Measurements from ENCODE around the gene DHDH.
"Not testable (repeated sequence)": the region's sequence is repeated elsewhere in the genome, so short reads cannot be mapped to it uniquely, and the experiment has no call there.

DHDH gene

DNA sequence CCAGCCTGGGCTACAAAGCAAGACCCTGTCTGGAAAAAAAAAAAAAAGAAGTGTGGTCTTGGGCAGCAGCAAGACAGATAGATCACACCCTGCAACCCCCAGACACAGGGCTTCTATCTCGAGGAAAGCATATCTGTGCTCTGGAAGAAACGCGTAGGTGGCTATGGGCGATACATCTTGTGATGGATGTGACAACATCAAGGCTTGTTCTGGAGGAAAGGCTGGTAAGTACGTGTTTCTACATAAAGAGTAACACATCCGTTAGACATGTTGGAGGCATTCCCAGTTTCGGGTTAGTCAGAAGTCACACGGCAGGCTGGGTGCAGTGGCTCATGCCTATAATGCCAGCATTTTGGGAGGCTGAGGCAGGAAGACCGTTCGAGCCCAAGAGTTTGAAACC lies 6.6 kb upstream of the DHDH start:
- Mint-ChIP-seq H3K27ac (peak overlapping the region in 1 of 2 donors; percentile 74), H3K27me3 (no peaks in the 10 kb centered on the region), H3K4me3 (peak overlapping the region in 1 of 2 donors; percentile 8), H3K9me3 (no peaks in the 10 kb centered on the region), H3K4me1 (peaks cover 8% of the 10 kb centered on the region)
- DNase-seq (no peak), ATAC-seq (peak; percentile 71)

DNA sequence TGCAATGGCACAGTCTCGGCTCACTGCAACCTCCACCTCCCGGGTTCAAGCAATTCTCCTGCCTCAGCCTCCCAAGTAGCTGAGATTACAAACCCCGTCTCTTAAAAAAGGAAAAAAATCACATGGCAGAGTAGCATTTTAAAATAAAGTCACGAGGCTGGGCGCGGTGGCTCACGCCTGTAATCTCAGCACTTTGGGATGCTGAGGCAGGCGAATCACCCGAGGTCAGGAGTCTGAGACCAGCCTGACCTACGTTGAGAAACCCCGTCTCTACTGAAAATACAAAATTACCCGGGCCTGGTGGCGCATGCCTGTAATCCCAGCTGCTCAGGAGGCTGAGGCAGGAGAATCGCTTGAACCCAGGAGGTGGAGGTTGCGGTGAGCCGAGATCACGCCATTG lies 5.8 kb upstream of the DHDH start:
- not testable (repeated sequence) for H3K9me3 Mint-ChIP-seq, ATAC-seq, DNase-seq

DNA sequence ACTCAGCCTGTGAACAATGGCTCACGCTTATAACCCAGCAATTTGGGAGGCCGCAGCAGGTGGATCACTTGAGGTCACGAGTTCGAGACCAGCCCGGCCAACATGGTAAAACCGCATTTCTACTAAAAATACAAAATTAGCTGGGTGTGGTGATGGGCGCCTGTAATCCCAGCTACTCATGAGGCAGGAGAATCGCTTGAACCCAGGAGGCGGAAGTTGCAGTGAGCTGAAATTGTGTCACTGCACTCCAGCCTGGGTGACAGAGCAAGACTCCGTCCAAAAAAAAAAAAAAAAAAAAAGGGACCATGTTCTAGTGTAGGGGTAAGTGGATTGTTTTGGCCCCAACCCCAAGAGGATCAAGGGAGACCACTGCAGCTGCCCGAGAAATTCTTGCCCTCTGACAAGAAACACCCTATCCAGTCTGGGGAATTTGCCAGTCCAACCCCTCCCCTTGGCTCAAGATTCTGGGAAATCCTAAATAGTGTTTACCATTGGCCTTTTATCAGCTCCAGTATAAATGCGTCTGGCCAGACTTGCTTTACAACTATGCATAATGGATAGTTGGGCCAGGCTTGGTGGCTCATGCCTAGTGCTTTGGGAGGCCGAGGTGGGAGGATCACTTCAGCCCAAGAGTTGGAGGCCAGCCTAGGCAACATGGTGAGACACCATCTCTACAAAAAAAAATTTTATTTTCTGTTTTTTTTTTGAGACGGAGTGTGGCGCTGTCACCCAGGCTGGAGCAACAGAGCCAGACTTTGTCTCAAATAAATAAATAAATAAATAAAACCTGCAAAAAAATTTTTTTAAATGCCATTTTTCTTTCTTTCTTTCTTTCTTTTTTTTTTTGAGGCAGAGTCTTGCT lies 5.1 kb upstream of the DHDH start:
- Mint-ChIP-seq H3K4me1 (peaks cover 14% of the 10 kb centered on the region), H3K9me3 (no peaks in the 10 kb centered on the region), H3K27me3 (no peaks in the 10 kb centered on the region), H3K4me3 (no peak overlapping the region), H3K27ac (peak overlapping the region in 1 of 2 donors; percentile 19)
- ATAC-seq (no peak), DNase-seq (no peak)

More for the DNA sequence above, 5.8 kb upstream of the DHDH start:
- H3K4me3 Mint-ChIP-seq, H3K27ac Mint-ChIP-seq, H3K4me1 Mint-ChIP-seq, H3K27me3 Mint-ChIP-seq: not testable (repeated sequence)

DNA sequence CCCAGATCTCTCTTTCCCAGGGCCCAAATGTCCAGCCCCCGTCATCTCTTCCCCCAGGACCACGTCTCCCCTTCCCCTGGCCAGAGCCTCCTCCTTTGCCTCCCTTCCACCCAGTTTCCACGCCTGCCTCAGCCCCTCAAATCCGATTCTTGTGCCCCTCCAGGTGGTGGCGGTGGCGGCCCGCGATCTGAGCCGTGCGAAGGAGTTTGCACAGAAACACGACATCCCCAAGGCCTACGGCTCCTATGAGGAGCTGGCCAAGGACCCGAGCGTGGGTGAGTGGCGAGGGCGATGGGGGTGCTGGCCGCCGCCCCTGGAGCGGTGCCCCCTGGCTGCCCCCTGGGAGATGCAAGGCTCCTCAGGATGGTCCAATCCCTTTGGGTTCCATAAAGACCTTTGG lies 1.3 kb downstream of the DHDH start:
- ATAC-seq (no peak), DNase-seq (no peak)
- peak overlapping the region; percentile 21 to 49 for H3K4me3 Mint-ChIP-seq
- H3K4me1 Mint-ChIP-seq = peaks cover 23% of the 10 kb centered on the region
- no peaks in the 10 kb centered on the region for H3K9me3 Mint-ChIP-seq
- no peaks in the 10 kb centered on the region for H3K27me3 Mint-ChIP-seq
- peak overlapping the region in 1 of 2 donors; percentile 96 for H3K27ac Mint-ChIP-seq

DNA sequence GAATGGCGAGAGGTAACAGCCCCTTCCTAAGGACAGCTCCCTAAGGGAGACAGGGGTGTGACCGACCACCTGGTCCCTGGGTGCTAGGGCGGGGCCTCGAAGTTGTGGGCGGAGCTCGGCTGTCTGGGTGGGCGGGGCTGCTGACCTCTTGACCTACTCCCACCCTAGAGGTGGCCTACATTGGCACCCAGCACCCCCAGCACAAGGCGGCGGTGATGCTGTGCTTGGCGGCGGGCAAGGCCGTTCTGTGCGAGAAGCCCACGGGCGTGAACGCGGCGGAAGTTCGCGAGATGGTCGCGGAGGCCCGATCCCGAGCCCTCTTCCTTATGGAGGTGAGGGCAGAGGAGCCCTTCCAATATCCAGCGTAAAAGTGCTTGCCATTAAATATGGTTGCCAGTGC lies 2.4 kb downstream of the DHDH start:
- H3K27me3 Mint-ChIP-seq = no peaks in the 10 kb centered on the region
- no peaks in the 10 kb centered on the region for H3K9me3 Mint-ChIP-seq
- peaks cover 23% of the 10 kb centered on the region for H3K4me1 Mint-ChIP-seq
- DNase-seq (no peak), ATAC-seq (no peak)
- H3K4me3 Mint-ChIP-seq = no peak overlapping the region
- no peak overlapping the region for H3K27ac Mint-ChIP-seq

DNA sequence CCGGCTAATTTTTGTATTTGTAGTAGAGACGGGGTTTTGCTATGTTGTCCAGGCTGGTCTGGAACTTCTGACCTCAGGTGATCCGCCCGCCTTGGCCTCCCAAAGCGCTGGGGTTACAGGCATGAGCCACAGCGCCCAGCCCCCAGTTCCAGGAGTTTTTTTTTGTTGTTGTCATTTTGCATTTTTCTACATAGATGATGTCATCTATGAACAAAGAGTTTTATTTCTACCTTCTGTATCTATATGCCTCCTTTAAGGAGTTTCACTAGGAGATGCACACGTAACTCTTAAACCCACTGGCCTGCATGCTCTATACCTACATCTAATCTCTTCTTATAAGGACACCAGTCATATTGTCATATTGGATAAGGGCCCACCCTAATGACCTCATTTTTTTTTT lies 4.8 kb downstream of the DHDH start:
- H3K9me3 Mint-ChIP-seq = no peaks in the 10 kb centered on the region
- no peak overlapping the region for H3K4me3 Mint-ChIP-seq
- H3K4me1 Mint-ChIP-seq = peaks cover 18% of the 10 kb centered on the region
- H3K27ac Mint-ChIP-seq = no peak overlapping the region
- ATAC-seq (no peak), DNase-seq (no peak)
- no peaks in the 10 kb centered on the region for H3K27me3 Mint-ChIP-seq

DNA sequence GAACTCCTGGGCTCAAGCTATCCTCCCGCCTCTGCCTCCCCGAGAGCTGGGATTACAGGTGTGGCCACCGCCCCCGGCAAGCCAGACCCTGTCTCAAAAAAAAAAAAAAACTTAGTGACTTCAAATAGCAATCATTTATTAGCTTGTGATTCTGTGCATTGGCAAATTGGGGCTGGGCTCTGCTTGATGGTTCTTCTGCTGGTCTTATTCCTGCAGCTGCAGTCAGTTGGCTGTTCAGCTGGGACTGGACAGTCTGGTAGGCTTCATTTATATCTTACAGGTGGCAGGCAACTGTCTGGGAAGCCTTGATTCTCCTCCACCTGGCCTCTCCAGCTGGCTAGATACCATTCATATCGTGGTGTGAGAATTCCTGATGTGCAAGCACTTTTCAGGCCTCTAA lies 7.4 kb downstream of the DHDH start:
- H3K27ac Mint-ChIP-seq = no peak overlapping the region
- H3K27me3 Mint-ChIP-seq = no peaks in the 10 kb centered on the region
- no peak overlapping the region for H3K4me3 Mint-ChIP-seq
- no peaks in the 10 kb centered on the region for H3K9me3 Mint-ChIP-seq
- no peak for DNase-seq
- no peaks in the 10 kb centered on the region for H3K4me1 Mint-ChIP-seq
- ATAC-seq = no peak

DNA sequence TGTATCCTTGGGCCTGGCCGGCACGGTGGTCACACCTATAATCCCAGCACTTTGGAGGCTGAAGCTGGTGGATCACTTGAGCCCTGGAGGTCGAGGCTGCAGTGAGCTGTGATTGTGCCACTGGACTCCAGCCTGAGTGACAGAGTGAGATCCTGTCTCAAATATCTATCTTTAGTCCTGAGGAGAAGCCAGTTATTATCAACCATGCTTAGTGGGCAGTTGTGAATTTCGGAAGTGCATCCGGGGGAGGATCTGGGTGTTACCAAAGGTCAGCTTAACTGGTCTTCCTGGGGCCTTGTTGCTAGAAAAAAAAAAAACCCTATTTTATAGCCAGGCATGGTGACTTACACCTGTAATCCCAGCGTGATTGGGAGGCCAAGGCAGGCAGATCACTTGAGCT lies 9.6 kb downstream of the DHDH start:
- no peak overlapping the region for H3K4me3 Mint-ChIP-seq
- no peak for DNase-seq
- no peaks in the 10 kb centered on the region for H3K27me3 Mint-ChIP-seq
- H3K4me1 Mint-ChIP-seq = no peaks in the 10 kb centered on the region
- H3K27ac Mint-ChIP-seq = no peak overlapping the region
- peaks cover 0 to 11% of the 10 kb centered on the region in 2 donors for H3K9me3 Mint-ChIP-seq
- no peak for ATAC-seq

DNA sequence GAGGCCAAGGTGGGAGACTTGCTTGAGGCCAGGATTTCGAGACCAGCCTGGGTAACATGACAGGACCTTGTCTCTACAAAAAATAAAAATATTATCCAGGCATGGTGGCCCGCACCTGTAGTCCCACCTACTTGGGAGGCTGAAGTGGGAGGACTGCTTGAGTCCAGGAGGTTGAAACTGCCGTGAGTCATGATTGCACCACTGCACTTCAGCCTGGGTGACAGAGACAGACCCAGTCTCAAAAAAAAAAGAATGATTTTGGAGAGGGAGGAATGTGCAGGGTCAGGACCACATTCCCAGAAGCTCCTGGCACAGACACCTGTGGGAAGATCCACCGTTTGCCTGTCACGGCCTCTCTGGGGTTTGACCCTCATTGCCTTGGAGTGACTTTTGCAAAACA lies 11.9 kb downstream of the DHDH start:
- no peak for DNase-seq
- no peak overlapping the region for H3K4me3 Mint-ChIP-seq
- peaks cover 0 to 11% of the 10 kb centered on the region in 2 donors for H3K9me3 Mint-ChIP-seq
- no peak overlapping the region for H3K27ac Mint-ChIP-seq
- H3K27me3 Mint-ChIP-seq = no peaks in the 10 kb centered on the region
- no peaks in the 10 kb centered on the region for H3K4me1 Mint-ChIP-seq
- ATAC-seq = no peak

DNA sequence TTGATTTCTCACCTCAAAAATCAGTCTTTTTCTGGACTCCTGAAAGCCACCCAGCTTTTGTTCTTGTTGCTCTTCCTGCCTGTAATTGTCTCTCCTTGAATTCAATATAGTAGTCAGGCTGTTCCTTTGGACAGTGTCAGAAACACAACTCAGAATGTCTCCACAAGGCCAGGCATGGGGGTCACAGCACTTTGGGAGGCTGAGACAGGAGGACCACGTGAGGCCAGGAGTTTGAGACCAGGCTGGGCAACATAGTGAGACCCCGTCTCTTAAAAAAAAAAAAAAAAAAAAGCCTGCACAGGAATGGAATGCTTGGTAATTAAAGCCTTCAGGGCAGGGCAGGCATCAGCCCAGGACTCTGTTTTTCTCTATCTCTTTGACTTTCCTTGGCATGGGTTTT lies 12.3 kb downstream of the DHDH start:
- no peaks in the 10 kb centered on the region for H3K4me1 Mint-ChIP-seq
- no peak overlapping the region for H3K4me3 Mint-ChIP-seq

DNA sequence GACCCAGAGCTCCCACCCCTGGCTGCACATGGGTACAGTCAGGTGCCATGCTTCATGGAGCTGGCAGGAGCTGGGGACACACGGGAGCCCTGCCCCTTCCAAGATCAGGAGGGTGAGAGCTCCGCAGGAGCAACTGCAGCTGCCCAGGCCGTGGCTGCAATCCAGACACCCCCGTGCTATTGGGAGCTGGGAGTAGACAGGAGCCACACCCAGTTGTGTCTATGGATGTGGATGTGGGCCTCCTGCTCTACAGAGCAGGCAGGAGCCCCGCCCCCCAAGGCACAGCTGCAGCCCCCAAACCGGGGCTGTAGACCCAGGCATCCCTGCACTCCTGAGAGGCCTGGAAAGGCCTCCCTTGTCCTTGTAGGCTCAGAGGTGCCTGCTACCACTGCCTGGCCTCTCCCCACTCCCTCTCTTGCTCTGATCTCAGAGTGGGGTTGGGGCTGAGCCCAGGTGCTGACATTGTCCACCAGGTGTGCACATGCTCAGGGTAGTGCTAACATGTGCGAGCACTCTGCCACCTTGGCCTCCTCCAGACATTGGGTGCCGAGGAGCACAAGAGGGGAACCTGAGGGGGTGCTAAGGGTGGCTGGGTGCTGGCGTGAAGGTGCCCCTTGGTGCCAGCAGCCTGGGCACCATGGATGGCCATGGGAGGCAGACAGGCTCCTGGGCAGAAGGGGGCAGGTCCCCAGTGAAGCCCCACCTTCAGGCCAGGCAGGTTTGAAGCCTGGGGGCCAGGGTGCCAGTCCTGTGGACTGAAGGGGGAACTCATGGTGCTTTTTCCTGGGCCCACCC lies 13.2 kb downstream of the DHDH start:
- H3K4me3 Mint-ChIP-seq = no peak overlapping the region
- no peaks in the 10 kb centered on the region for H3K27me3 Mint-ChIP-seq
- H3K27ac Mint-ChIP-seq = no peak overlapping the region
- H3K9me3 Mint-ChIP-seq = peaks cover 0 to 11% of the 10 kb centered on the region in 2 donors
- ATAC-seq (no peak), DNase-seq (no peak)
- no peaks in the 10 kb centered on the region for H3K4me1 Mint-ChIP-seq

More for the DNA sequence above, 12.3 kb downstream of the DHDH start:
- DNase-seq = no peak
- H3K9me3 Mint-ChIP-seq = peaks cover 0 to 11% of the 10 kb centered on the region in 2 donors
- no peak for ATAC-seq
- no peak overlapping the region for H3K27ac Mint-ChIP-seq
- H3K27me3 Mint-ChIP-seq = no peaks in the 10 kb centered on the region

DNA sequence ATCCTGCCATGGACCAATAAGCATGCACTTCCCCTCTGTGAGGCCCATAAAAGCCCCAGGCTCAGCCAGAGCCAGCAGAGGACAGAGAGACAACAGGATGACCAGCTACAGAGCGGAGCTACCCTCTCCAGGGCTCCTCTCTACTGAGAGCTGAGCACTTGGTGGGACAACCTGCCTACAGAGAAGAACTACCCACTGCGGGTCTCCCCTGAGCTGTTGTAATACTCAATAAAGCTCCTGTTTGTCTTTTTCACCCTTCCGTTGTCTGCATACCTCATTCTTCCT lies 13.7 kb downstream of the DHDH start:
- H3K9me3 Mint-ChIP-seq = peaks cover 0 to 11% of the 10 kb centered on the region in 2 donors
- peak overlapping the region in 1 of 2 donors; percentile 48 for H3K27ac Mint-ChIP-seq
- DNase-seq (no peak), ATAC-seq (no peak)
- no peaks in the 10 kb centered on the region for H3K4me1 Mint-ChIP-seq
- H3K4me3 Mint-ChIP-seq = no peak overlapping the region
- no peaks in the 10 kb centered on the region for H3K27me3 Mint-ChIP-seq

DNA sequence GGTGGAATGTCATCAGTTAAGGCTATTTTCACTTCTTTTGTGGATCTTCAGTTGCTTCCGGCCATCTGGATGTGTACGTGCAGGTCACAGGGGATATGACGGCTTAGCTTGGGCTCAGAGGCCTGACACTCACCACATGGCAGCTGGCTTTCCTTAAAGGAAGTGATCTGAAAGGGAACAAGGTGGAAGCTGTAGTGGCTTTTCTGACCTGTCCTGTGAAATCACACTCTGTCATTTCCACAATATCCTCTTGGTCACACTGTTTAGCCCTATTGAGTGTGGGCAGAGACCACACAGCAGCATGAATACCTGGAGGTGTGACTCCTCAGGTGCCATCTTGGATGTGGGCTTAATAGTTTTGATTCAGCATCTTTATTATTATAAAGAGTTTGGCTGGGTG lies 16.7 kb downstream of the DHDH start:
- peaks cover 10% of the 10 kb centered on the region for H3K4me1 Mint-ChIP-seq
- H3K27me3 Mint-ChIP-seq = no peaks in the 10 kb centered on the region
- DNase-seq = no peak
- peaks cover 0 to 11% of the 10 kb centered on the region in 2 donors for H3K9me3 Mint-ChIP-seq
- ATAC-seq = no peak
- no peak overlapping the region for H3K4me3 Mint-ChIP-seq
- no peak overlapping the region for H3K27ac Mint-ChIP-seq

DNA sequence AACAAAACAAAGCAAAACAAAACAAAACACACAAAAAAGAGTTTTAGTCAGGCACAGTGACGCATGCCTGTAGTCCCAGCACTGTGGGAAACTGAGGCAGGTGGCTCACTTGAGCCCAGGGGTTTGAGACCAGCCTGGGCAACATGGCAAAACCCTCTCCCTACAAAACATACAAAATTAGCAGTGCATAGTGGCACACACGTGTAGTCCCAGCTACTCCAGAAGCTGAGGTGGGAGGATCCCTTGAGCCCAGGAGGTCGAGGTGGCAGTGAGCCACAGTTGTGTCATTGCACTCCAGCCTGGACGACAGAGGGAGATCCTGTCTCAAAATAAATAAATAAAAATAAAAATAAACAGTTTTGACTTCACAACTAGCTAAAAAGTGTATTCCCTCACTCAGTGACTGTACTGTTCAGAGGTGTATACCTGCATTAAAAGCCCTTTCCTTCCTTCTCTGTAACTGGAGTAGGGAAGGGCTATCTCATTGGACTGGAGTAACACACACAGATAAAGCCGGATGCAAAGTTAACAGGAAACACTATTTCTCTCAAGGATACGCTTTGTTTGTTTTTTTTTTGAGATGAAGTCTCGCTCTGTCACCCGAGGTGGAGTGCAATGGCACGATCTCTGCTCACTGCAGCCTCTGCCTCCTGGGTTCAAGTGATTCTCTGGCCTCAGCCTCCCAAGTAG lies 17.5 kb downstream of the DHDH start:
- Mint-ChIP-seq H3K27me3 (no peaks in the 10 kb centered on the region), H3K9me3 (peaks cover 0 to 11% of the 10 kb centered on the region in 2 donors), H3K4me3 (no peak overlapping the region), H3K27ac (no peak overlapping the region), H3K4me1 (peaks cover 18% of the 10 kb centered on the region)
- no peak for ATAC-seq
- DNase-seq = no peak

DNA sequence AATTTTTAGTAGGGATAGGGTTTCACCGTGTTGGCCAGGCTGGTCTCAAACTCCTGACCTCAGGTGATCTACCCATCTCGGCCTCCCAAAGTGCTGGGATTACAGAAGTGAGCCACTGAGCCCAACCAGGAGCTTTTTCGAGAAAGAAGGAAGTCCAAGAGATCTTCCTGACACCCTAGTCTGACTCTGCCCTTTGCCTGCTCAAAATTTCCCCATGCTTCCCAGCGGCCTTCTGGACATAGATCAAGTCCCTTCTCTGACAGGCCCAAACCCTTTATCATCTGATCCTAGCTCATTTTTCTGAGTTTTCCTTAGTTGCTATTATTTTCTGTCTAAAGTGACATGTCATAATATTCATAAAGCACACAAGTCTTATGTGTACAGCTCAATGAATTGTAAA lies 19.6 kb downstream of the DHDH start:
- Mint-ChIP-seq H3K4me3 (no peak overlapping the region), H3K9me3 (no peaks in the 10 kb centered on the region), H3K27ac (no peak overlapping the region), H3K4me1 (peaks cover 40% of the 10 kb centered on the region), H3K27me3 (no peaks in the 10 kb centered on the region)
- ATAC-seq (no peak), DNase-seq (no peak)

All from stimulated activated naive CD8-positive, alpha-beta T cell treated with anti-CD3 and anti-CD28 coated beads, Interleukin-15, amount 100 ng/mL, for 72 hours (primary cell).